ENCODE data around the gene MOB3A. TPM values are rescaled to one million over a fixed set of nuclear protein-coding genes. Genes with fewer than 3 reads are reported as not detected.

The MOB3A gene
- total and polyA plus RNA-seq, 9 of the 15 experiments (the other 6 are each of a cell fraction or from before 2014, with no cell fraction given): 1.1 to 24.1 (median 6.0) TPM

DNA sequence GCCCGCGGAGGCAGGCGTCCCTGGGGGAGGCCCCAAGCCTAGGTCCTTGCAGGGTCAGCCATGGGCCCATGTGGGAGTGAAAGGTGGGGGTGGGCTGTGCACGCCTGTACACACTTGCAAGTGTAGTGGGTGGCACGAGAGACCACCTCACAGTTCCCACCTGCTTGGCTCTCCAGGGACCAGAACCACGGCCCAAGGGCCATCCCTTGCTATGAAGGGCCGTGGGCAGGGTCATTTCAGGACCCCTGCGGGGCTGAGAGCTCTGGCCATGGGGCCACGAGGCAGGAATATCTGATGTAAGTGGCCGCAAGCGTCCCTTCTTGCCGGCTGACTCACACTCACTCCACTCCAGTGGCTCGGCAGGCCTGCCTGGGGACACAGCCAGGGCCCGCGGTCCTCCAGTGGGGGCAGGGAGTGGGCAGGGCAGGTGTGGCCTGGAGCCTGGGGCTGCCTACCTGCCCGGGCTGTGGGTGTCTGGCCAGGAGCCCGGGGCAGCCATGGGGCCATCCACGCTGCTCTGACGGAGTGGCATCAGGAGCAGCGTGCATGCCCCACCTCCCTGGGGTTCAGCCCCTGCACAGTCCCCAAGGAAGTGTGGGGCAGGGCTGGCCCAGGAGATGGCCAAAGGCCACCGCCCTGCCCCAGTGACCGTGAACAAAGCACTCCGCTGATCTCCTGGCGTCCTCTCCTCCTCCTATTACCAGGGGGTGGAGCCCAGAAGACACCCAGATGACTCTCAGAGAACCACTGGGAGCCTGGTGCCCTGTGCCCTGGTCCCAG, 36.5 kb downstream of the MOB3A start (continued):
- TF ChIP-seq, protein P1, sequence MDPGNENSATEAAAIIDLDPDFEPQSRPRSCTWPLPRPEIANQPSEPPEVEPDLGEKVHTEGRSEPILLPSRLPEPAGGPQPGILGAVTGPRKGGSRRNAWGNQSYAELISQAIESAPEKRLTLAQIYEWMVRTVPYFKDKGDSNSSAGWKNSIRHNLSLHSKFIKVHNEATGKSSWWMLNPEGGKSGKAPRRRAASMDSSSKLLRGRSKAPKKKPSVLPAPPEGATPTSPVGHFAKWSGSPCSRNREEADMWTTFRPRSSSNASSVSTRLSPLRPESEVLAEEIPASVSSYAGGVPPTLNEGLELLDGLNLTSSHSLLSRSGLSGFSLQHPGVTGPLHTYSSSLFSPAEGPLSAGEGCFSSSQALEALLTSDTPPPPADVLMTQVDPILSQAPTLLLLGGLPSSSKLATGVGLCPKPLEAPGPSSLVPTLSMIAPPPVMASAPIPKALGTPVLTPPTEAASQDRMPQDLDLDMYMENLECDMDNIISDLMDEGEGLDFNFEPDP (CRISPR knock-in tag; IDR thresholded peaks at IDR 0.05): peak; percentile 8; the same call in 1 of the 2 replicates
- TF ChIP-seq, protein P2, sequence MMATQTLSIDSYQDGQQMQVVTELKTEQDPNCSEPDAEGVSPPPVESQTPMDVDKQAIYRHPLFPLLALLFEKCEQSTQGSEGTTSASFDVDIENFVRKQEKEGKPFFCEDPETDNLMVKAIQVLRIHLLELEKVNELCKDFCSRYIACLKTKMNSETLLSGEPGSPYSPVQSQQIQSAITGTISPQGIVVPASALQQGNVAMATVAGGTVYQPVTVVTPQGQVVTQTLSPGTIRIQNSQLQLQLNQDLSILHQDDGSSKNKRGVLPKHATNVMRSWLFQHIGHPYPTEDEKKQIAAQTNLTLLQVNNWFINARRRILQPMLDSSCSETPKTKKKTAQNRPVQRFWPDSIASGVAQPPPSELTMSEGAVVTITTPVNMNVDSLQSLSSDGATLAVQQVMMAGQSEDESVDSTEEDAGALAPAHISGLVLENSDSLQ (IDR thresholded peaks at IDR 0.05): 0 out of 2 replicates have a peak, but pooled peaks have one; percentile 3
- TF ChIP-seq MIER1 (IDR thresholded peaks at IDR 0.05; ENCODE audit: low read depth) (no peak), KDM4B (IDR thresholded peaks at IDR 0.05; ENCODE audit: borderline replicate concordance in 2 of 2, low read depth in 1 of 2) (0 out of 4 replicates have a peak, but pooled peaks of 1 of the 2 experiments have one; percentile 59), ZC3H11A (IDR thresholded peaks at IDR 0.05; ENCODE audit: low read depth, low read length) (no peak), CHCHD3 (CRISPR knock-in tag; IDR thresholded peaks at IDR 0.05) (no peak), CBFA2T2 (conservative IDR thresholded peaks at IDR 0.05) (no peak; the same call in 1 of the 2 replicates), PTRF (tag; IDR thresholded peaks at IDR 0.05) (peak; percentile 67), HIVEP1 (CRISPR knock-in tag; IDR thresholded peaks at IDR 0.05) (peak; percentile 60), KLF10 (CRISPR knock-in tag; IDR thresholded peaks at IDR 0.05) (no peak), ZBED1 (IDR thresholded peaks at IDR 0.05) (no peak), SMC3 (conservative IDR thresholded peaks at IDR 0.05; ENCODE audit: insufficient read depth, low read depth, low read length) (no peak), TAL1 (IDR thresholded peaks at IDR 0.05) (no peak), RHOXF2B (CRISPR knock-in tag; conservative IDR thresholded peaks at IDR 0.05) (no peak), PCBP2 (IDR thresholded peaks at IDR 0.05; ENCODE audit: low read depth, low read length, poor library complexity, severe bottlenecking) (no peak), ZNF57 (CRISPR knock-in tag; IDR thresholded peaks at IDR 0.05) (peak; percentile 77), SMARCA5 (IDR thresholded peaks at IDR 0.05) (no peak), CBX2 (IDR thresholded peaks at IDR 0.05; ENCODE audit: insufficient read depth, low read length, poor library complexity, severe bottlenecking) (no peak), ZNF354B (CRISPR knock-in tag; IDR thresholded peaks at IDR 0.05) (no peak), ETV1 (tag; conservative IDR thresholded peaks at IDR 0.05; ENCODE audit: low read depth) (peak; percentile 76), RAD51 (IDR thresholded peaks at IDR 0.05; ENCODE audit: borderline replicate concordance, low read depth) (no peak), HDAC1 (IDR thresholded peaks at IDR 0.05) (peak in 1 of 2 experiments; percentile 65; a peak in 1 of 4 replicates), ETV5 (CRISPR knock-in tag; IDR thresholded peaks at IDR 0.05; ENCODE audit: low read depth) (peak; percentile 39), RBM14 (IDR thresholded peaks at IDR 0.05; ENCODE audit: borderline replicate concordance, insufficient read depth, low read depth, low read length) (no peak)

Data from K562 (cell line).